HG03175 (cell line): Measurements from ENCODE around the gene APOF.
A peak's percentile ranks its signal among the peaks of the same experiment; 100 is the strongest.
"Not testable (repeated sequence)": the region's sequence is repeated elsewhere in the genome, so short reads cannot be mapped to it uniquely, and the experiment has no call there.

Source experiments
- ATAC-seq: cut with Tn5 transposase; IDR thresholded peaks from one replicate; pipeline ENCODE4 v1.9.1; 2021; ENCODE audit warnings: mild to moderate bottlenecking, moderate library complexity; ENCODE audit not compliant: unreplicated experiment

The APOF gene

DNA sequence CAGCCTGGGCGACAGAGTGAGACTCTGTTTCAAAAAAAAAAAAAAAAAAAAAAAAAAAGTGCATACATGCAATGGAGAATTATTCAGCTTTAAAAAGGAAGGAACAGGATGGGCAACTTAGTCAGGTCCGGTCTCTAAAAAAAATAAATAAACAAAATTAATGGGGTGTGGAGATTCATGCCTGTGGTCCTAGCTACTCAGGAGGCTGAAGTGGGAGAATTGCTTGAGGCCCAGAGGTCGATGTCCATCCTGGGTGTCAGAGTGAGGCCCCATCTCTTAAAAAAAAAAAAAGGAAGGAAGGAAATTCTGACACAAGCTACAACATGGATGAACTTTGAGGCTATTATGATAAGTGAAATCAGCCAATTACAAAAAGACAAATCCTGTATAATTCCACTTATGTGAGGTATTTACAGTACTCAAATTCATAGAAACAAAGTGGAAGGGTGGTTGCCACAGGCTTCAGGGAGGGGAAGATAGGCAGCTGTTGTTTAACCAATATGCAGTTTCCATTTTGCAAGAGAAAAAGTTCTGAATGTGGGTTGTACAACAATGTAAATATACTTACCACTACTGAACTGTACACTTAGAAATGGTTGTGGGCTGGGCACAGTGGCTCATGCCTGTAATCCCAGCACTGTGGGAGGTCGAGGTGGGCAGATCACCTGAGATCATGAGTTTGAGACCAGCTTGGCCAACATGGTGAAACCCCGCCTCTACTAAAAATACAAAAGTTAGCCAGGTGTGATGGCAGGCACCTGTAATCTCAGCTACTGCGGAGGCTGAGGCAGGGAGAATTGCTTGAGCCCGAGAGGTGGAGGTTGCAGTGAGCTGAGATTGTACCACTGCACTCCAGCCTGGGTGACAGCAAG lies 12.3 kb upstream of the APOF start:
- ATAC-seq: peak; percentile 29

DNA sequence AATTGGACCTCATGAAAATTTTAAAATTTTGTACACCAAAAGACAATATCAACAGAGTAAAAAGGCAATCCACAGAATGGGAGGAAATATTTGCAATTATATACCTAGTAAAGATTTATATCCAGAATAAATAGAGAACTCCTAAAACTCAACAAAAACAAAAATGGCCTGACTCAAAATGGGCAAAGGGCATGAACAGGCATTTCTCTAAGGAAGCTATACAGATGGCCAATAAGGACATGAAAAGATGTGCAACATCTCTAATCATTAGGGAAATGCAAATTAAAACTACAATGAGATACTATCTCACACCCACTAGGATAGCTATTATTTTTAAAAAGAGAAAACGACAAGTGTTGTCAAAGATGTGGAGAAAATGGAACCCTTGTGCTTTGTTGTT lies 10.9 kb upstream of the APOF start:
- no peak for ATAC-seq

DNA sequence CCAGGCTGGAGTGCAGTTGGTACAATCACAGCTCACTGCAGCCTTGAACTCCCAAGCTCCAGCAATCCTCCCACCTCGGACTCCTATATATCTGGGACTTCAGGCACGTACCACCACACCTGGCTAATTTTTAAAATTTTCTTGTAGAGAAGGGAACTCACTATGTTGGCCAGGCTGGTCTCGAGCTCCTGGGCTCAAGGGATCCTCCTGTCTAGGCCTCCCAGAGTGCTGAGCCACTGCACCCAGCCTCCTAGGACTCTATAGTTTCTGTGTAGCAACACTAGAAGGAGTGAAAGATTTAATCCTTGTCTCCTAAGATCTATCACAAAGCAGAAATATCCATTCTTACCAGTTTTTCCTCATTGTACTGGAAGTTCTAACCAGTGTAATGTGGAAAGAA lies 4.3 kb upstream of the APOF start:
- ATAC-seq: no peak

- no peak for ATAC-seq
These were observed 1.0 kb downstream of the APOF start for GRCh38 chr12:56361487-56362129.

- peak; percentile 95 for ATAC-seq
These were observed 2.5 kb downstream of the APOF start, which contains the start of gene STAT2 for GRCh38 chr12:56359851-56360767. STAT2 (minus strand) TSS chr12:56360107; CDS start chr12:56356571, 3,536 bp downstream.

DNA sequence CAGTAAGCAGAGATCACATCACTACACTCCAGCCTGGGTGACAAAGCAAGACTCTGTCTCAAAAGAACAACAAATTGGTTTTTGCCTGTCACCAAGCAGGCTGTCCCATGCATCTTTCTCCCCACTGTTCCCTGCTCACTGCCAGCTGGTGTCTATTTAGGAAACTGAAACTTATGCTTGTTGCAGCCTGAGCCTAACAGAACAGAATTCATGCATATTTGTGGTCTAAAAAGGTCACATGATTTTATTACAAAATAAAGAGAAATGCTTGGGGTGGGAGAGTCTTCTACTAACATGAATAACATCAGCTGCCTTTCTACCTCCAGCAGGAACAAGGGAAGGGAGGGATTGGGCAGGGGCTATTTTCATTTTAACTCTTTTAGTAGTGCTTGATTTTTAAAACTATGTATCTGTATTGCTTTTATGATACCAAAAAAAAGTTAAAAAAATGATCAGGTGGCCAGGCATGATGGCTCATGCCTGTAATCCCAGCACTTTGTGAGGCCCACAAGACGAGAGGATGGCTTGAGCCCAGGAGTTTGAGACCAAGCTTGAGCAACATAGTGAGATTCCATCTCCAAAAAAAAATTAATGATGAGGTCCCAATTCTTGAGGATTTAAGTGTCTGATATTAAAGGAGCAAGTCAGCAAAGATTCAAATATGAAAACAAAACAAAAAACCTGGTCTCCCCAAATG lies 3.7 kb downstream of the APOF start:
- no peak for ATAC-seq

DNA sequence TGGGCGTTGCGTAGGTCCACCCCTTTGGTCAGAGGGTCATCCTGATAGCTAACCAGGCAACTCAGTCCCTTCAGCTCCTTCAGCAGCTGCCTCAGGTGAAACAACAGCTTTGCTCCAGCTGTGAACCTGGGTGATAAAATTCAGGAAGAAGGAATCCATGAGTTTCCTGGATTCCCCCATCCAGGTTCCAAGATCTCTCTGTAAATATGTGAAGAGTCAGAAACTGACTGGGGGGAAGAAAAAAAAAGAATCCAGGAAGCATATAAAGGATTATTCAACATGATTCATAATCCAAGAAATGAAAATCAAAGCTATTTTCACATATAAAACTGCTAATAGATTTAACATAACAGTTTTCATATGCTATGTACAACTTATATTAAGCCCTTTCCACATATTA lies 11.3 kb downstream of the APOF start:
- no peak for ATAC-seq

DNA sequence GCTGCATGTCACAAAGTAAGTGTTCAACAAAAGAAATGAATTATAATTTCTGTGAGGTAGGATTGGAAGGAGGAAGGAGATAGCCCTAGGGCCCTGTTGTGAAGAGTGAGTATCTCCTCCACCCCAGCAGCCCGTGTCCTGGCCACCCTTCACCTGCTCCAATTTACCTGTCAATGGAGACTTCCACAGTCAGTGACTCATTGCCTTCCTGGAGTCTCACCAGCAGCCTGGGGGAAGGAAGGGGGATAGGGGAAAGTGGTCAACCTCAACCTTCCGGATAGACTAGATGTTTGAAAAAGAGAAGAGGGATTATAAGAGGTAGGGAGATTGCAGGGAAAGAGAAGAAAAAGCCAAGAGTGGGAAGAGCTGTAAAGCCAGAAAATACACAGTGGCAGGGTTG lies 12.0 kb downstream of the APOF start:
- no peak for ATAC-seq

DNA sequence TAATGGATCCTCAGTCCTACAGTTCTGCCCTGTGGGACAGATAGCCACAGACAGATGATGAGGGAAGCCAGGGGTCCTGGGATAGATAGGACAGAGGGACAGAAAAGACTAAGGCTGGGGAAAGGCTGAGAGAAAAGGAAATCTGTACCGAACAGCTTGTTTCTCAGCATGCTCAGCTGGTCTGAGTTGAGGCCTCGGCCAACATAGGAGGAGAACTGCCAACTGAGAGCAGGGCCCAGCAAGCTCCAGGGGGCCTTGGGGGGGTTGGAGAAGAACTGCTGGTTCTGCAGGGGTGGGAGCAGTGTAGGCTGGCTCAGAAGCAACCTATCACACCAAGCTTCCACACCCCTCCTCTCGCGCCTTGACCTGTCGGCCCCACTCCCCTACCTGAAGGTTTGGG lies 13.9 kb downstream of the APOF start:
- no peak for ATAC-seq

DNA sequence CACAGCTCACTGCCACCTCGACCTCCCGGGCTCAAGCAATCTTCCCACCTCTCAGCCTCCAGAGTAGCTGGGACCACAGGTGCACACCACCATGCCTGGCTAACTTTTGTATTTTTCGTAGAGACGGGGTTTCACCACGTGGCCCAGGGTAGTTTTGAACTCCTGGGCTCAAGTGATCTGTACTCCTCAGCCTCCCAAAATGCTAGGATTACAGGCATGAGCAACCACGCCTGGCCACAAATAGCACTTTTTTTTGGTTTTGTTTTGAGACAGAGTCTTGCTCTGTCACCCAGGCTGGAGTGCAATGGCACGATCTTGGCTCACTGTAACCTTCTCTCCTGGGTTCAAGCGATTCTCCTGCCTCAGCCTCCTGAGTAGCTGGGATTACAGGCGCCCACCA lies 15.4 kb downstream of the APOF start:
- ATAC-seq: not testable (repeated sequence)

- no peak for ATAC-seq
These were observed 16.0 kb downstream of the APOF start for GRCh38 chr12:56346675-56347074.

- not testable (repeated sequence) for ATAC-seq
These were observed 20.4 kb downstream of the APOF start for GRCh38 chr12:56342290-56342689.

GRCh38 chr12:56341616-56342015 lies 21.0 kb downstream of the APOF start:
- ATAC-seq: no peak

GRCh38 chr12:56339158-56339422 lies 23.6 kb downstream of the APOF start:
- ATAC-seq: no peak

GRCh38 chr12:56338308-56339157 lies 24.1 kb downstream of the APOF start, which contains the start of gene IL23A:
IL23A (plus strand) TSS chr12:56338884; CDS start chr12:56339045, 161 bp downstream.
- ATAC-seq: no peak

GRCh38 chr12:56337753-56338251 lies 24.9 kb downstream of the APOF start:
- no peak for ATAC-seq

- no peak for ATAC-seq
These were observed 26.1 kb downstream of the APOF start for GRCh38 chr12:56336361-56337167.

GRCh38 chr12:56335527-56335926 lies 27.1 kb downstream of the APOF start:
- ATAC-seq: not testable (repeated sequence)

- no peak for ATAC-seq
These were observed 28.2 kb downstream of the APOF start for GRCh38 chr12:56334490-56334793.
